ENCODE measurements around the gene GLIS1.

GLIS1 gene

GRCh38 chr1:53502641-53503432 lies 236.1 kb downstream of the GLIS1 start:
- peak; percentile 37 for DNase-seq

- peak; percentile 25 for DNase-seq
Observed at GRCh38 chr1:53501065-53502005, 237.6 kb downstream of the GLIS1 start.

- peak; percentile 38 for DNase-seq
Observed at GRCh38 chr1:53500204-53501064, 238.5 kb downstream of the GLIS1 start.

GRCh38 chr1:53499257-53500203 lies 239.4 kb downstream of the GLIS1 start:
- no peak for DNase-seq

- peak; percentile 30 for DNase-seq
Observed at GRCh38 chr1:53498555-53499131, 240.3 kb downstream of the GLIS1 start.

- no peak for DNase-seq
Observed at GRCh38 chr1:53495633-53496345, 243.2 kb downstream of the GLIS1 start.

GRCh38 chr1:53490351-53490750 lies 248.6 kb downstream of the GLIS1 start:
- no peak for DNase-seq

GRCh38 chr1:53486395-53487026 lies 252.5 kb downstream of the GLIS1 start:
- no peak for DNase-seq

GRCh38 chr1:53485478-53486394 lies 253.2 kb downstream of the GLIS1 start:
- peak; percentile 87 for DNase-seq

GRCh38 chr1:53484705-53485477 lies 254.1 kb downstream of the GLIS1 start:
- no peak for DNase-seq

- DNase-seq, result no peak
Observed at GRCh38 chr1:53483656-53484055, 255.3 kb downstream of the GLIS1 start.

GRCh38 chr1:53483170-53483569 lies 255.8 kb downstream of the GLIS1 start:
- DNase-seq, result no peak

- DNase-seq, result no peak
Observed at GRCh38 chr1:53482441-53483153, 256.4 kb downstream of the GLIS1 start.

GRCh38 chr1:53481456-53481855 lies 257.5 kb downstream of the GLIS1 start:
- no peak for DNase-seq

GRCh38 chr1:53480678-53481077 lies 258.3 kb downstream of the GLIS1 start:
- DNase-seq, result no peak

- DNase-seq, result no peak
Observed at GRCh38 chr1:53478502-53478818, 260.5 kb downstream of the GLIS1 start.

- no peak for DNase-seq
Observed at GRCh38 chr1:53477651-53478501, 261.1 kb downstream of the GLIS1 start.
